Neural cell (in vitro differentiated cells): ENCODE measurements around the gene ILRUN.
"Not testable (repeated sequence)": the region's sequence is repeated elsewhere in the genome, so short reads cannot be mapped to it uniquely, and the experiment has no call there.

ENCODE experiments used
- CTCF ChIP-seq: fragments of 450-650 bp; IDR thresholded peaks from 2 replicates; pipeline ENCODE4 v1.5.1; 2014; ENCODE audit warnings: antibody characterized with exemption, mild to moderate bottlenecking, moderate library complexity; ENCODE audit not compliant: poor library complexity, severe bottlenecking
- EP300 ChIP-seq: fragments of 450-650 bp; conservative IDR thresholded peaks from 2 replicates; pipeline ENCODE4 v1.6.1; 2014; ENCODE audit warnings: antibody characterized with exemption, mild to moderate bottlenecking, moderate library complexity; ENCODE audit not compliant: poor library complexity, severe bottlenecking
- EZH2 ChIP-seq: fragments of 200-600, 300-800 bp; shearing (Covaris generic), sonication (generic); IDR thresholded peaks from 2 replicates; pipeline ENCODE4 v1.6.1; 2014; ENCODE audit warnings: antibody characterized with exemption, low read length, borderline replicate concordance, mild to moderate bottlenecking; ENCODE audit not compliant: insufficient read depth, poor library complexity, severe bottlenecking
- POLR2AphosphoS5 ChIP-seq: IDR thresholded peaks from 2 replicates; pipeline ENCODE4 v1.6.1; 2012
- REST ChIP-seq: IDR thresholded peaks from 2 replicates; pipeline ENCODE4 v1.6.1; 2012; ENCODE audit warnings: borderline replicate concordance
- TAF1 ChIP-seq: IDR thresholded peaks from 2 replicates; pipeline ENCODE4 v1.6.1; 2012; ENCODE audit warnings: low read depth

GRCh38 chr6:34712881-34713280 is 16.3 kb upstream of the ILRUN start:
- TF ChIP-seq EP300, EZH2, CTCF, POLR2AphosphoS5, TAF1, REST: not testable (repeated sequence)
